Measurements from ENCODE around the gene MYOG.
A peak's percentile ranks its signal among the peaks of the same experiment; 100 is the strongest.

Gene MYOG

GRCh38 chr1:203117611-203118575 is 32.1 kb upstream of the MYOG start:
- peak; percentile 27 for DNase-seq (ENCODE audit: low read depth)

GRCh38 chr1:203116091-203116820 is 30.4 kb upstream of the MYOG start:
- DNase-seq (ENCODE audit: low read depth) = no peak

- no peak for DNase-seq (ENCODE audit: low read depth)
Measured at GRCh38 chr1:203114202-203114601, 28.4 kb upstream of the MYOG start.

- DNase-seq (ENCODE audit: low read depth) = no peak
Measured at GRCh38 chr1:203113308-203113707, 27.5 kb upstream of the MYOG start.

GRCh38 chr1:203112475-203112874 is 26.7 kb upstream of the MYOG start:
- DNase-seq (ENCODE audit: low read depth) = no peak

GRCh38 chr1:203104789-203105390 is 19.1 kb upstream of the MYOG start:
- no peak for DNase-seq (ENCODE audit: low read depth)

- DNase-seq (ENCODE audit: low read depth) = no peak
Measured at GRCh38 chr1:203103829-203104495, 18.1 kb upstream of the MYOG start.

GRCh38 chr1:203103216-203103615 is 17.4 kb upstream of the MYOG start:
- no peak for DNase-seq (ENCODE audit: low read depth)

GRCh38 chr1:203101813-203102634 is 16.2 kb upstream of the MYOG start:
- no peak for DNase-seq (ENCODE audit: low read depth)

- DNase-seq (ENCODE audit: low read depth) = no peak
Measured at GRCh38 chr1:203100516-203100869, 14.7 kb upstream of the MYOG start.

GRCh38 chr1:203099805-203100515 is 14.1 kb upstream of the MYOG start:
- DNase-seq (ENCODE audit: low read depth) = no peak

GRCh38 chr1:203098914-203099520 is 13.2 kb upstream of the MYOG start:
- DNase-seq (ENCODE audit: low read depth) = no peak

- no peak for DNase-seq (ENCODE audit: low read depth)
Measured at GRCh38 chr1:203098445-203098844, 12.6 kb upstream of the MYOG start.

GRCh38 chr1:203097001-203097400 is 11.2 kb upstream of the MYOG start:
- DNase-seq (ENCODE audit: low read depth) = no peak

- DNase-seq (ENCODE audit: low read depth) = no peak
Measured at GRCh38 chr1:203096566-203096965, 10.8 kb upstream of the MYOG start.

GRCh38 chr1:203095061-203095690 is 9.4 kb upstream of the MYOG start:
- DNase-seq (ENCODE audit: low read depth) = no peak

GRCh38 chr1:203093754-203094410 is 8.1 kb upstream of the MYOG start:
- DNase-seq (ENCODE audit: low read depth) = no peak

GRCh38 chr1:203091761-203092330 is 6.0 kb upstream of the MYOG start:
- DNase-seq (ENCODE audit: low read depth) = no peak

GRCh38 chr1:203091199-203091477 is 5.3 kb upstream of the MYOG start:
- no peak for DNase-seq (ENCODE audit: low read depth)

All from fibroblast of the conjunctiva (primary cell).